ENCODE measurements around the gene NRXN3. TPM values are rescaled to one million over a fixed set of nuclear protein-coding genes. Genes with fewer than 3 reads are reported as not detected.

NRXN3 gene
- total RNA-seq, 1 experiment from 2014 or later: not detected

DNA sequence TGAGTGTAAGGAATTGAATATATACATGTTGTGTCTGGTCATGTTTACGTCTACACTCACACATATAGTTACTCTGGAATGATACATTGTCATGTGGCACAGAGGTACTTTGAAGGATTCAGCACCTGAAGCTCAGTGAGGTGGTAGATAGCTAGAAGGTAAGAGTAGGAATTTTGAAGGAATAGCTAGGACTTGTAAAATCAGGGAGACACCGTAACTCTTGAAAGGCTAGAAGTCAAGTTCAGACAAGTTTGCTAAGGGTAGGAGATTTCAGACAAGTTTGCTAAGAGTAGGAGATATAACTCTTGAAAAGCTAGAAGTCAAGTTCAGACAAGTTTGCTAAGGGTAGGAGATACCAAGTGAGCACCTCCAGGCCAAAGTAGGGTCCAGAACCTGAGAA lies 14.0 kb upstream of the NRXN3 start (continued):
- TF ChIP-seq POLR2AphosphoS5 (IDR thresholded peaks at IDR 0.05; ENCODE audit: low read depth, low read length) (no peak), FOSL1 (IDR thresholded peaks at IDR 0.05; ENCODE audit: low read depth) (no peak), RAD21 (IDR thresholded peaks at IDR 0.05; ENCODE audit: low read depth) (no peak), SIN3A (IDR thresholded peaks at IDR 0.05; ENCODE audit: low read depth) (no peak), EZH2phosphoT487 (IDR thresholded peaks at IDR 0.05; ENCODE audit: borderline replicate concordance) (no peak), TCF7L2 (IDR thresholded peaks at IDR 0.05; ENCODE audit: borderline replicate concordance, extremely low read depth, insufficient read depth, insufficient read length) (no peak), ZFX (IDR thresholded peaks at IDR 0.05) (no peak)
- TF ChIP-seq, protein P1, sequence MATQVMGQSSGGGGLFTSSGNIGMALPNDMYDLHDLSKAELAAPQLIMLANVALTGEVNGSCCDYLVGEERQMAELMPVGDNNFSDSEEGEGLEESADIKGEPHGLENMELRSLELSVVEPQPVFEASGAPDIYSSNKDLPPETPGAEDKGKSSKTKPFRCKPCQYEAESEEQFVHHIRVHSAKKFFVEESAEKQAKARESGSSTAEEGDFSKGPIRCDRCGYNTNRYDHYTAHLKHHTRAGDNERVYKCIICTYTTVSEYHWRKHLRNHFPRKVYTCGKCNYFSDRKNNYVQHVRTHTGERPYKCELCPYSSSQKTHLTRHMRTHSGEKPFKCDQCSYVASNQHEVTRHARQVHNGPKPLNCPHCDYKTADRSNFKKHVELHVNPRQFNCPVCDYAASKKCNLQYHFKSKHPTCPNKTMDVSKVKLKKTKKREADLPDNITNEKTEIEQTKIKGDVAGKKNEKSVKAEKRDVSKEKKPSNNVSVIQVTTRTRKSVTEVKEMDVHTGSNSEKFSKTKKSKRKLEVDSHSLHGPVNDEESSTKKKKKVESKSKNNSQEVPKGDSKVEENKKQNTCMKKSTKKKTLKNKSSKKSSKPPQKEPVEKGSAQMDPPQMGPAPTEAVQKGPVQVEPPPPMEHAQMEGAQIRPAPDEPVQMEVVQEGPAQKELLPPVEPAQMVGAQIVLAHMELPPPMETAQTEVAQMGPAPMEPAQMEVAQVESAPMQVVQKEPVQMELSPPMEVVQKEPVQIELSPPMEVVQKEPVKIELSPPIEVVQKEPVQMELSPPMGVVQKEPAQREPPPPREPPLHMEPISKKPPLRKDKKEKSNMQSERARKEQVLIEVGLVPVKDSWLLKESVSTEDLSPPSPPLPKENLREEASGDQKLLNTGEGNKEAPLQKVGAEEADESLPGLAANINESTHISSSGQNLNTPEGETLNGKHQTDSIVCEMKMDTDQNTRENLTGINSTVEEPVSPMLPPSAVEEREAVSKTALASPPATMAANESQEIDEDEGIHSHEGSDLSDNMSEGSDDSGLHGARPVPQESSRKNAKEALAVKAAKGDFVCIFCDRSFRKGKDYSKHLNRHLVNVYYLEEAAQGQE (IDR thresholded peaks at IDR 0.05; ENCODE audit: low read depth): no peak

DNA sequence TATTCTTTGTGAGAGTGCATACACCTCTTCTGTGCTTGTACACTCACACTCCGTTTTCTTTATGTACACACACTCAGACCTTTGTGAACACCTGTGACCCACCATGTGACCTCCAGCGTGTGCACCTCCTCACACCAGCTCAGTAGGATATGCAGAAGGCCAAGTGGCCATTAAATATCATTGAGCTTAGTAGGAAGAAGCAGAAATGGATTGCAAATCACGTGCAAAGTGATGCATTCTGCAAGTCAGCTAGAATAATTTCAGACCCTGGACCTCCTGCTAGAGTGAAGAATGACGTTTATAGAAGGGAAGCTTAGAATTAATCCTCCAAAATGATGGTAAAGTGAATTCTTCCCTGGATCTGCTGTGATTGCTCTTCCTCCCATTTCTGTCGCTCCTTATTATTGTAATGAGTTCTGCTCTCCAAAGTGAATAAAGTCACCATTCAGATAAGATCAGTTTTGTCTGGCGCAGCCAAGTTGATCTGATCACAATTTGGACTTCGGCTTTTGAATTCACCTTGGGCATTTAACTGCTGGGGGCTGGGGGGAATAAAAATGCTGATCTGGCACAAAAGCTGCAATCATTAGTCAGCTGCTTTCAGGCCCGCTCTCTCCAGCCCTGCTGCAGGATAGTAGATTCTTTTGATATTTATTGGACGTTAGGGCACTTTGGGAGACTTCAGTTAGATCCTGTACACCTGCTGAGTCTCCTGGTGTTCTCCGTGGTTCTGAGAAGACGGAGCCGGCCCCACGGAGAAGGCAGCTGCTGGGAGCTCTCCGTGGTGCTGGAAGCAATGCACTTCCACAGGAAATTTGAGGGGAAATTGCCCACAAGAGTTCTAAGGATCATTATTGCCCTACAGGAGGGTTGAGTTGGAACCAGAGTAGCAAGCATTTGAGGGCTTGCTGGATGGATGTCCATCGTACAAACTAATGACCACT lies 12.4 kb upstream of the NRXN3 start:
- CTCF ChIA-PET: interaction anchor here (1.3 kb wide), 1 partner anchor 135 kb away, joined by 4 read pairs; no protein-coding TSS in a partner anchor
- peaks cover 27% of the 10 kb centered on the region for H3K27me3 ChIP-seq (ENCODE audit: insufficient read depth, low read length)
- TF ChIP-seq, protein P1 (IDR thresholded peaks at IDR 0.05; ENCODE audit: low read depth): peak; percentile 84
- TF ChIP-seq ELF1 (IDR thresholded peaks at IDR 0.05; ENCODE audit: borderline replicate concordance, low read depth): no peak
- no peak overlapping the region for H3K27ac ChIP-seq (ENCODE audit: low read depth, low read length)
- no peaks in the 10 kb centered on the region for H3K9me3 ChIP-seq (ENCODE audit: control insufficient read depth in 1 of 2, insufficient read depth in 1 of 2, low read depth in 1 of 2, low read length in 2 of 2)
- H3K4me2 ChIP-seq (ENCODE audit: low read length): no peak overlapping the region
- DNase-seq (ENCODE audit: low read depth, low spot score) (no peak), ATAC-seq (no peak)
- POLR2A ChIA-PET: no interaction called here
- no peaks in the 10 kb centered on the region for H3K9me2 ChIP-seq (ENCODE audit: insufficient read depth)
- no peak overlapping the region for H2AFZ ChIP-seq (ENCODE audit: low read depth, low read length, poor library complexity, severe bottlenecking)
- RAD21 ChIA-PET (ENCODE audit: low non-redundant PET in 1 of 2, low total read pairs in 2 of 2, uncharacterized antibody in 2 of 2, unreplicated experiment in 2 of 2): no interaction called here
- H3K4me1 ChIP-seq (ENCODE audit: control insufficient read depth in 1 of 2, insufficient read depth in 2 of 2, low read length in 2 of 2): no peaks in the 10 kb centered on the region
- H3K4me3 ChIP-seq (replicated peaks in 1 of 2; ENCODE audit: low read depth in 1 of 2, low read length in 2 of 2): no peak overlapping the region
- no TSS peak for BruUV-seq (replicated peaks)
- no peaks in the 10 kb centered on the region for H3K79me2 ChIP-seq (ENCODE audit: insufficient read depth, low read length)
- no peak overlapping the region for H3K9ac ChIP-seq (ENCODE audit: low read length)
- H4K20me1 ChIP-seq (ENCODE audit: insufficient read depth): no peaks in the 10 kb centered on the region
- H3K36me3 ChIP-seq (ENCODE audit: control insufficient read depth in 1 of 2, insufficient read depth in 2 of 2, low read length in 2 of 2): no peaks in the 10 kb centered on the region
- intact Hi-C loops (cut with micrococcal nuclease): loop anchor here (10.0 kb wide), 1 partner anchor 303 kb away; no protein-coding TSS in a partner anchor

Data from HCT116 (cell line).